HepG2 (cell line): ENCODE data around the gene SPRED2. TPM values are rescaled to one million over a fixed set of nuclear protein-coding genes. Genes with fewer than 3 reads are reported as not detected.

ENCODE experiments used
- ATF2 ChIP-seq: sonication (generic); formaldehyde crosslinking; IDR thresholded peaks from 2 replicates; pipeline ENCODE4 v1.4.0; 2020; ENCODE audit warnings: missing genetic modification reagents
- EED ChIP-seq: sonication (generic); formaldehyde crosslinking; IDR thresholded peaks from 2 replicates; pipeline ENCODE4 v1.5.0; 2020; ENCODE audit warnings: mild to moderate bottlenecking, missing genetic modification reagents
- FOXC1 ChIP-seq: sonication (generic); formaldehyde crosslinking; IDR thresholded peaks from 2 replicates; pipeline ENCODE4 v1.8.0; 2022; ENCODE audit warnings: mild to moderate bottlenecking, missing genetic modification reagents, borderline replicate concordance
- HNF4G ChIP-seq, 2 experiments: sonication (generic) in 1 of 2; formaldehyde crosslinking in 1 of 2; IDR thresholded peaks; 2 replicates each; pipeline versions ENCODE4 v1.4.0 to v1.6.1; 2011 to 2020; ENCODE audit warnings: borderline replicate concordance in 2 of 2, low read depth in 2 of 2, mild to moderate bottlenecking in 2 of 2, low read length in 1 of 2, missing genetic modification reagents in 1 of 2, moderate library complexity in 1 of 2
- MZF1 ChIP-seq: sonication (generic); formaldehyde crosslinking; IDR thresholded peaks from 2 replicates; pipeline ENCODE4 v1.8.1; 2023; ENCODE audit warnings: mild to moderate bottlenecking, missing genetic modification reagents, borderline replicate concordance
- SMAD9 ChIP-seq: sonication (generic); formaldehyde crosslinking; IDR thresholded peaks from 2 replicates; pipeline ENCODE4 v1.5.1; 2020; ENCODE audit warnings: mild to moderate bottlenecking, missing genetic modification reagents
- ZBTB2 ChIP-seq: sonication (generic); formaldehyde crosslinking; IDR thresholded peaks from 2 replicates; pipeline ENCODE4 v1.8.0; 2022; ENCODE audit warnings: low read depth, missing genetic modification reagents
- ZFP82 ChIP-seq: sonication (generic); formaldehyde crosslinking; IDR thresholded peaks from 2 replicates; pipeline ENCODE4 v1.5.1; 2020; ENCODE audit warnings: mild to moderate bottlenecking, missing genetic modification reagents, borderline replicate concordance
- ZNF17 ChIP-seq: sonication (generic); formaldehyde crosslinking; IDR thresholded peaks from 2 replicates; pipeline ENCODE4 v1.5.0; 2020; ENCODE audit warnings: mild to moderate bottlenecking, missing genetic modification reagents
- ZNF577 ChIP-seq: sonication (generic); formaldehyde crosslinking; IDR thresholded peaks from 2 replicates; pipeline ENCODE4 v1.4.0; 2020; ENCODE audit warnings: mild to moderate bottlenecking, low read depth, missing genetic modification reagents, borderline replicate concordance
- ZNF710 ChIP-seq: sonication (generic); formaldehyde crosslinking; IDR thresholded peaks from 2 replicates; pipeline ENCODE4 v1.5.0; 2020; ENCODE audit warnings: mild to moderate bottlenecking, missing genetic modification reagents, borderline replicate concordance
- ZSCAN5A ChIP-seq: sonication (generic); formaldehyde crosslinking; IDR thresholded peaks from 2 replicates; pipeline ENCODE4 v1.8.0; 2022; ENCODE audit warnings: mild to moderate bottlenecking, missing genetic modification reagents, borderline replicate concordance
- ZZZ3 ChIP-seq: sonication (generic); formaldehyde crosslinking; IDR thresholded peaks from 2 replicates; pipeline ENCODE4 v1.4.0; 2020; ENCODE audit warnings: missing genetic modification reagents, mild to moderate bottlenecking, borderline replicate concordance
- polyA plus RNA-seq, 8 experiments: library from polyadenylated mRNA; depleted of rRNA in 3 of 8; stranded (reverse) in 7 of 8; unstranded in 1 of 8; fragments of >200 nt; fragmentation: Illumina TruSeq in 4 of 8; extraction: Trizol in 4 of 8; gene quantifications; 2 replicates each; pipeline versions ENCODE4 v1.2.1 to v1.2.3, GENCODE V29; 2011 to 2016; ENCODE audit warnings: low read depth in 4 of 8, missing spikeins in 1 of 8, mixed read lengths in 1 of 8; ENCODE audit not compliant: insufficient read depth in 1 of 8
- total RNA-seq, 5 experiments: library from RNA; depleted of rRNA; stranded (reverse); fragments of >200 nt; fragmentation: Illumina TruSeq; extraction: Trizol; gene quantifications; 2 replicates each; pipeline ENCODE4 v1.2.3, GENCODE V29; 2016; ENCODE audit warnings: low read depth in 1 of 5
- TF ChIP-seq, protein P1 (sequence below): sonication (generic); formaldehyde crosslinking; IDR thresholded peaks from 2 replicates; pipeline ENCODE4 v1.5.1; 2020; ENCODE audit warnings: mild to moderate bottlenecking, missing genetic modification reagents, moderate library complexity
- TF ChIP-seq, protein P2 (sequence below): IDR thresholded peaks from 2 replicates; pipeline ENCODE4 v1.6.1; 2016; ENCODE audit warnings: mild to moderate bottlenecking

The SPRED2 gene
- total and polyA plus RNA-seq, 2 of the 13 experiments (the other 11 are each of a cell fraction or from before 2014, with no cell fraction given) = 13.0 to 37.0 TPM

DNA sequence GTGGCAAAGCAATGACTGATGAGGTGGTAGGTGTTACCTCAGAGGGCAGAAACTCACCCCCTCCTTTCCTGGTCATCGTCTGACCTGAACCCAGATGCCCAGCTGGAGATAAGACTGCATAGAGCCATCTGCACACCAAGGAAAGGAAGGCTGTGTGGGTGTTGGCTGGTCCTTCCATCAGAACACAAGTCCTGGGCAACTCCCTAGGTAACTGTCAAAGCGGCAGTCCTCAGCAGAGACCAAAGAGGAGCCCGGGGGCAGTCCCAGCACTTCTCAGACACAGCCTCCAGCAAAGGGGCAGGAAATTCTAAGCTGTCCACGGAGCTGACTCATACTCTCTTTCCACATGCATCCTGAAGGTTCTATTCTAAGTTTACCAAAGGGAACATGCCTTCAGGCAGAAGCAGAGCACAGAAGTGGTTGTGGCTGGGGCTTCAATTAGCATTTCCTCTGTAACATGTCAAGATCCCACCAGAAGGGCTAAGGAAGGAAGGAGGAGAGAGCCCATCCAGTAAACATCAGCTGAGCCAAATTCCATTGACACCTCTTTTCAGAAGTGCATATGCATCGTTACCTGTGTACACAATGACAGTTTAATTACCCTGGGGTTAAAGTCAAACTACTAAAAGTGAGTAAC lies 54.7 kb downstream of the SPRED2 start (continued):
- TF ChIP-seq HNF4G (IDR thresholded peaks at IDR 0.05; ENCODE audit: borderline replicate concordance, low read depth, low read length) (no peak), HNF4G (CRISPR knock-in tag; IDR thresholded peaks at IDR 0.05; ENCODE audit: borderline replicate concordance, low read depth) (no peak), ZNF710 (CRISPR knock-in tag) (no peak), SMAD9 (CRISPR knock-in tag) (no peak), ATF2 (CRISPR knock-in tag) (no peak), MZF1 (CRISPR knock-in tag) (no peak), ZNF17 (CRISPR knock-in tag) (no peak), FOXC1 (CRISPR knock-in tag) (no peak), ZFP82 (CRISPR knock-in tag) (no peak), ZNF577 (CRISPR knock-in tag) (no peak), EED (CRISPR knock-in tag) (no peak), ZBTB2 (no peak), ZSCAN5A (CRISPR knock-in tag) (no peak), ZZZ3 (CRISPR knock-in tag) (no peak)
- TF ChIP-seq, protein P1, sequence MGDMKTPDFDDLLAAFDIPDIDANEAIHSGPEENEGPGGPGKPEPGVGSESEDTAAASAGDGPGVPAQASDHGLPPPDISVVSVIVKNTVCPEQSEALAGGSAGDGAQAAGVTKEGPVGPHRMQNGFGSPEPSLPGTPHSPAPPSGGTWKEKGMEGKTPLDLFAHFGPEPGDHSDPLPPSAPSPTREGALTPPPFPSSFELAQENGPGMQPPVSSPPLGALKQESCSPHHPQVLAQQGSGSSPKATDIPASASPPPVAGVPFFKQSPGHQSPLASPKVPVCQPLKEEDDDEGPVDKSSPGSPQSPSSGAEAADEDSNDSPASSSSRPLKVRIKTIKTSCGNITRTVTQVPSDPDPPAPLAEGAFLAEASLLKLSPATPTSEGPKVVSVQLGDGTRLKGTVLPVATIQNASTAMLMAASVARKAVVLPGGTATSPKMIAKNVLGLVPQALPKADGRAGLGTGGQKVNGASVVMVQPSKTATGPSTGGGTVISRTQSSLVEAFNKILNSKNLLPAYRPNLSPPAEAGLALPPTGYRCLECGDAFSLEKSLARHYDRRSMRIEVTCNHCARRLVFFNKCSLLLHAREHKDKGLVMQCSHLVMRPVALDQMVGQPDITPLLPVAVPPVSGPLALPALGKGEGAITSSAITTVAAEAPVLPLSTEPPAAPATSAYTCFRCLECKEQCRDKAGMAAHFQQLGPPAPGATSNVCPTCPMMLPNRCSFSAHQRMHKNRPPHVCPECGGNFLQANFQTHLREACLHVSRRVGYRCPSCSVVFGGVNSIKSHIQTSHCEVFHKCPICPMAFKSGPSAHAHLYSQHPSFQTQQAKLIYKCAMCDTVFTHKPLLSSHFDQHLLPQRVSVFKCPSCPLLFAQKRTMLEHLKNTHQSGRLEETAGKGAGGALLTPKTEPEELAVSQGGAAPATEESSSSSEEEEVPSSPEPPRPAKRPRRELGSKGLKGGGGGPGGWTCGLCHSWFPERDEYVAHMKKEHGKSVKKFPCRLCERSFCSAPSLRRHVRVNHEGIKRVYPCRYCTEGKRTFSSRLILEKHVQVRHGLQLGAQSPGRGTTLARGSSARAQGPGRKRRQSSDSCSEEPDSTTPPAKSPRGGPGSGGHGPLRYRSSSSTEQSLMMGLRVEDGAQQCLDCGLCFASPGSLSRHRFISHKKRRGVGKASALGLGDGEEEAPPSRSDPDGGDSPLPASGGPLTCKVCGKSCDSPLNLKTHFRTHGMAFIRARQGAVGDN = peak; percentile 33
- TF ChIP-seq, protein P2, sequence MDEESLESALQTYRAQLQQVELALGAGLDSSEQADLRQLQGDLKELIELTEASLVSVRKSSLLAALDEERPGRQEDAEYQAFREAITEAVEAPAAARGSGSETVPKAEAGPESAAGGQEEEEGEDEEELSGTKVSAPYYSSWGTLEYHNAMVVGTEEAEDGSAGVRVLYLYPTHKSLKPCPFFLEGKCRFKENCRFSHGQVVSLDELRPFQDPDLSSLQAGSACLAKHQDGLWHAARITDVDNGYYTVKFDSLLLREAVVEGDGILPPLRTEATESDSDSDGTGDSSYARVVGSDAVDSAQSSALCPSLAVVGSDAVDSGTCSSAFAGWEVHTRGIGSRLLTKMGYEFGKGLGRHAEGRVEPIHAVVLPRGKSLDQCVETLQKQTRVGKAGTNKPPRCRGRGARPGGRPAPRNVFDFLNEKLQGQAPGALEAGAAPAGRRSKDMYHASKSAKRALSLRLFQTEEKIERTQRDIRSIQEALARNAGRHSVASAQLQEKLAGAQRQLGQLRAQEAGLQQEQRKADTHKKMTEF (CRISPR knock-in tag) = 0 out of 2 replicates have a peak, but pooled peaks have one; percentile 19
